HFFc6 (cell line): Measurements from ENCODE around the gene PPIA. TPM values are rescaled to one million over a fixed set of nuclear protein-coding genes. Genes with fewer than 3 reads are reported as not detected.

Experiments used
- DNase-seq: peaks from one replicate; pipeline ENCODE4 v3.0.0-alpha.2; 2018
- H3K27ac Mint-ChIP-seq: 2 replicates; pipeline ENCODE4 v1.8.0; 2020; ENCODE audit warnings: mild to moderate bottlenecking, mixed read lengths
- H3K27me3 Mint-ChIP-seq: 2 replicates; pipeline ENCODE4 v1.8.0; 2021; ENCODE audit warnings: mild to moderate bottlenecking, moderate library complexity, mixed read lengths; ENCODE audit not compliant: insufficient read depth
- H3K36me3 Mint-ChIP-seq: 2 replicates; pipeline ENCODE4 v1.8.0; 2021; ENCODE audit warnings: low read depth, mixed read lengths
- H3K4me1 Mint-ChIP-seq: 2 replicates; pipeline ENCODE4 v1.8.0; 2020; ENCODE audit warnings: low read depth, mixed read lengths
- H3K4me3 Mint-ChIP-seq: 2 replicates; pipeline ENCODE4 v1.8.0; 2020; ENCODE audit warnings: mild to moderate bottlenecking, moderate library complexity, mixed read lengths
- H3K9me3 Mint-ChIP-seq: 2 replicates; pipeline ENCODE4 v1.8.0; 2020; ENCODE audit warnings: mild to moderate bottlenecking, mixed read lengths
- CTCF ChIP-seq: fragments of 200-600 bp; sonication (generic); IDR thresholded peaks from 2 replicates; pipeline ENCODE4 v1.5.0; 2021; ENCODE audit warnings: antibody characterized with exemption, mild to moderate bottlenecking
- total RNA-seq, 6 experiments: library from RNA; stranded (reverse); fragmentation: NEBNext Ultra II Directional; extraction: Animal tissue kit (Norgen Biotek cat#: 25700); gene quantifications; 2 replicates in 1 of 6; 3 replicates in 5 of 6; pipeline ENCODE4 v1.2.3, GENCODE V29; 2021

PPIA gene
- total RNA-seq, 6 experiments from 2014 or later: 2,348 to 2,538 (median 2,460) TPM

- H3K9me3 Mint-ChIP-seq: no peaks in the 10 kb centered on the region
- no peak overlapping the region for H3K4me3 Mint-ChIP-seq
- peaks cover 27% of the 10 kb centered on the region for H3K4me1 Mint-ChIP-seq
- H3K27me3 Mint-ChIP-seq: no peaks in the 10 kb centered on the region
- no peak for TF ChIP-seq CTCF
- H3K36me3 Mint-ChIP-seq: no peaks in the 10 kb centered on the region
- H3K27ac Mint-ChIP-seq: no peak overlapping the region
- DNase-seq: no peak
Observed at GRCh38 chr7:44852590-44852989, 56.1 kb downstream of the PPIA start.

Other genes with a start within 250 kb of the PPIA start
- gene DDX56, start 222.8 kb upstream of the PPIA start, total RNA-seq: 10 to 100 TPM; 62.2 to 81.9 (median 70.1) TPM
- 10 to 100 TPM; 73.7 to 89.7 (median 80.7) TPM for gene TMED4, start 214.4 kb upstream of the PPIA start, total RNA-seq
- gene OGDH, start 190.1 kb upstream of the PPIA start, total RNA-seq: 10 to 100 TPM; 77.8 to 88.2 (median 80.2) TPM
- gene ZMIZ2, start 47.8 kb upstream of the PPIA start, total RNA-seq: 10 to 100 TPM; 33.2 to 42.4 (median 36.6) TPM
- 100 to 1,000 TPM; 128 to 215 (median 185) TPM for gene H2AZ2, start 51.4 kb downstream of the PPIA start, total RNA-seq
- gene PURB, start 88.8 kb downstream of the PPIA start, total RNA-seq: 10 to 100 TPM; 22.2 to 32.2 (median 26.0) TPM
- gene MYO1G, start 182.3 kb downstream of the PPIA start, total RNA-seq: not detected
- gene CCM2, start 203.5 kb downstream of the PPIA start, total RNA-seq: 10 to 100 TPM; 50.3 to 57.4 (median 52.7) TPM